Upper lobe of right lung (tissue), 1 donor: ENCODE data around the gene ZBTB40. TPM values are rescaled to one million over a fixed set of nuclear protein-coding genes. Genes with fewer than 3 reads are reported as not detected.

Source experiments
- ATAC-seq: fragments of 200-7000 bp; cut with Tn5 transposase; one replicate; pipeline ENCODE4 v1.9.1; 2020; ENCODE audit warnings: mild to moderate bottlenecking, moderate library complexity
- DNase-seq: peaks from one replicate; pipeline ENCODE4 v3.0.0-alpha.2; 2020
- H3K27ac ChIP-seq: fragments of 200-600 bp; one replicate; pipeline ENCODE4 v1.8.0; 2022
- H3K27me3 ChIP-seq: fragments of 200-600 bp; one replicate; pipeline ENCODE4 v1.8.0; 2022; ENCODE audit warnings: mild to moderate bottlenecking
- H3K36me3 ChIP-seq: fragments of 200-600 bp; one replicate; pipeline ENCODE4 v1.8.0; 2022
- H3K4me1 ChIP-seq: fragments of 200-600 bp; one replicate; pipeline ENCODE4 v1.8.0; 2022
- H3K4me3 ChIP-seq: fragments of 200-600 bp; one replicate; pipeline ENCODE4 v1.8.0; 2022; ENCODE audit warnings: mild to moderate bottlenecking
- H3K9me3 ChIP-seq: fragments of 200-600 bp; one replicate; pipeline ENCODE4 v1.8.0; 2022
- CTCF ChIP-seq: fragments of 200-600 bp; IDR thresholded peaks from one replicate; pipeline ENCODE4 v1.8.0; 2022; ENCODE audit warnings: antibody characterized with exemption
- intact Hi-C: fragments of 100-400 bp; cut with DNase I; formaldehyde crosslinking; loops from one replicate; pipeline ENCODE4 v1.11.0; 2022
- total RNA-seq: library from RNA; stranded (reverse); fragmentation: NEBNext Ultra II Directional; extraction: Animal tissue kit (Norgen Biotek cat#: 25700); gene quantifications from one replicate; pipeline ENCODE4 v1.2.1, GENCODE V29; 2021
- donor health status: DM: no; HTN: yes; CAD: no; lungs with severe emphysema.

The ZBTB40 gene
- total RNA-seq, 1 donor from 2014 or later = 24.9 TPM

DNA sequence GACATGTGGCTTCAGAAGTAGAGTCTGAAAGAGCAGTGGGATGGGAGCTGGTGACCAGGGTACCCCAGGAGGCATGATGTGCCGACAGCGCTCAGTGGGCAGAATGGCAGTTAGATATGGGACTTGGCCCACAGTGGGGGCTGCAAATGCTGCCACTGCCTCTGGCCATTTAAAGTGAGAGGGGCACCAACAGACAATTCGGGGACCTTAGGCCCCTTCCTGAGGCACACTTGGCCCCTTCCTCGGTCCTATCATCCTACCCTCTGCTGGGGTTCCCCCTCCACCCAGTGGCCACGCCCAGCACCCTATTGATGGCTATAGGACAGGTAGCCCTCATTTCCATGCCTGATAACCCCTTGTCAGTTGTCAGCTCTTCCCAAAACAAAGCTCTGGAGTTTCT, 75.0 kb downstream of the ZBTB40 start:
- Histone ChIP-seq H3K36me3 (peaks cover 60% of the 10 kb centered on the region), H3K27me3 (no peaks in the 10 kb centered on the region), H3K4me1 (no peaks in the 10 kb centered on the region), H3K9me3 (no peaks in the 10 kb centered on the region), H3K4me3 (no peak overlapping the region), H3K27ac (no peak overlapping the region)
- no peak for DNase-seq
- no peak for TF ChIP-seq CTCF
- no peak for ATAC-seq
- intact Hi-C loops = no loop called here

DNA sequence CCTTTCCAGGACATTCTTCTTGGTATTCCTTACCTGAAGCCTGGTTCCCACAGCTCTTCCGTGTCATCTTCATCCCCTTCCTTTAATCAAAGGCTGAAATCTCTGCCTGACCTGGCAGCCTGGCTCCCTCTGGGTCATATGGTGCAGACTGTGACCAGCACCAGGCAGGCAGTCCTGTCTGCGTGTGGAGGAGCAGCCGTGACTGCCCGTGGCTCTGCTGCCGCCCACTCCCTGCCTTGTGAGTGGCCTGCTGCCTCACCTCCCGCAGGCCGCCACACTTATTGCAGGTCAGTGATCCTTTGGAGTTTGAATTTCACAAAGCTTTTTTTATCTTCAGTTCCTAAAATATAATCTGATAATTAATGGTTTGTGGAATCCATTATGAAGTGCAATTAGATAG, 75.5 kb downstream of the ZBTB40 start:
- no peak for TF ChIP-seq CTCF
- intact Hi-C loops = no loop called here
- no peak overlapping the region for H3K27ac ChIP-seq
- H3K9me3 ChIP-seq = no peaks in the 10 kb centered on the region
- no peak overlapping the region for H3K4me3 ChIP-seq
- no peaks in the 10 kb centered on the region for H3K4me1 ChIP-seq
- no peaks in the 10 kb centered on the region for H3K27me3 ChIP-seq
- DNase-seq (no peak), ATAC-seq (no peak)
- peaks cover 56% of the 10 kb centered on the region for H3K36me3 ChIP-seq

GRCh38 chr1:22527555-22528296, 76.1 kb downstream of the ZBTB40 start:
- Histone ChIP-seq H3K27ac (no peak overlapping the region), H3K4me1 (no peaks in the 10 kb centered on the region), H3K4me3 (no peak overlapping the region), H3K27me3 (no peaks in the 10 kb centered on the region), H3K9me3 (no peaks in the 10 kb centered on the region), H3K36me3 (peaks cover 50% of the 10 kb centered on the region)
- ATAC-seq (no peak), DNase-seq (no peak)
- intact Hi-C loops = no loop called here
- no peak for TF ChIP-seq CTCF

- TF ChIP-seq CTCF = no peak
- H3K27me3 ChIP-seq = no peaks in the 10 kb centered on the region
- DNase-seq (no peak), ATAC-seq (no peak)
- no peaks in the 10 kb centered on the region for H3K9me3 ChIP-seq
- no peak overlapping the region for H3K27ac ChIP-seq
- intact Hi-C loops = no loop called here
- H3K4me3 ChIP-seq = no peak overlapping the region
- H3K4me1 ChIP-seq = no peaks in the 10 kb centered on the region
- H3K36me3 ChIP-seq = peaks cover 45% of the 10 kb centered on the region
These were observed 76.8 kb downstream of the ZBTB40 start for GRCh38 chr1:22528451-22528850.

DNA sequence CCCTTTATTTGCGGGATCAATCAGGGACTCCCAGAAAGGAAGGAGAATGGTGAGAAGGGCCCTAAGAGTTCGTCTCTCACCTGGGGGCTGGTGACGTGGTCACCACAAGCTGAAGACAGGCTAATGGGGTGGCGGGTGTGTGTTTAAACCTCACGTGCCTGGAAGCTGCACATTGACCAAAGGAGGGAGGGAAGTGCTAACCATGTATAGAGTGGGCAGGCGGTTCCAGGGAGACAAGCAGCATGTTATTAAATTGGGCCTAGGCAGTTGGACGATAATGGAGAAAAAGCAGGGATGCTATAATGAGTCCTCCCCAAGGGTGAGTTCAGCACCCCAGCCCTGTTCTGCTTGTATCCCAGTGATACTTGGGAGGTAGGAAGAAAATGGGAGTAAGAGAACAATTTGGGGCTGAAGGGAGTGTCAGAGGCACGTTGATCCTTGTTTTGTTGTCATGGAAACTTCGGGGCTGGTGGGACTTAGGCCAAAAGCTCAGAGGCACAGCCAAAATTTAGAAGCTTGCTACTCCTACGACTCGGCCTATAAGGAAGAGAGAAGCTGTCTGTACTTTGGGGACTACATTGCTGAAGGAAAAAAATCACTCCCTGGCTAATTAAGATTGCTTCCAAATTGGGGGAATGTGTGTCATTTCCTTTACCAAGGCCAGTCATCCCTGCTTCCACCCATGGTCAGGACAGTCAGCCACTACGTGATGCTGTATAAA, 78.4 kb downstream of the ZBTB40 start:
- no peak for DNase-seq
- no peak for TF ChIP-seq CTCF
- peaks cover 29% of the 10 kb centered on the region for H3K36me3 ChIP-seq
- intact Hi-C loops = no loop called here
- no peak for ATAC-seq
- H3K27me3 ChIP-seq = no peaks in the 10 kb centered on the region
- no peaks in the 10 kb centered on the region for H3K9me3 ChIP-seq
- H3K4me3 ChIP-seq = no peak overlapping the region
- no peaks in the 10 kb centered on the region for H3K4me1 ChIP-seq
- H3K27ac ChIP-seq = peak overlapping the region; percentile 3
